H1 (cell line): ENCODE data around the gene SPOCK1. TPM values are rescaled to one million over a fixed set of nuclear protein-coding genes. Genes with fewer than 3 reads are reported as not detected.

ENCODE experiments used
- CTCF ChIA-PET: fragments of 300-600 bp; sonication (Branson Sonifier 250); formaldehyde crosslinking; loops from one replicate; lab custom pipeline; 2021; ENCODE audit not compliant: partially characterized antibody; lab: Charles Lee
- POLR2A ChIA-PET: fragments of 300-600 bp; sonication (Branson Sonifier 250); formaldehyde crosslinking; loops from one replicate; lab custom pipeline; 2021; ENCODE audit warnings: inconsistent platforms; ENCODE audit not compliant: partially characterized antibody; lab: Charles Lee
- DNase-seq, 2 experiments: peaks; one replicate each; pipeline versions ENCODE4 v3.0.0 to v3.0.0-alpha.2; 2010 to 2022; ENCODE audit warnings: low spot score in 2 of 2, low read depth in 1 of 2, mixed read lengths in 1 of 2
- FAIRE-seq: peaks from 2 replicates; lab custom pipeline; 2011; peaks lifted over from hg19 to GRCh38; lab: Jason Lieb, UNC
- H2AFZ ChIP-seq: 2 replicates; pipeline ENCODE4 v1.8.1; 2012; ENCODE audit warnings: low read length, inconsistent platforms
- H2AK5ac ChIP-seq: 2 replicates; pipeline ENCODE4 v1.6.1; 2013; ENCODE audit warnings: low read depth, low read length
- H2BK120ac ChIP-seq: replicated peaks from 2 replicates; pipeline ENCODE3; 2013; ENCODE audit warnings: low read depth, low read length, inconsistent platforms
- H2BK12ac ChIP-seq: 2 replicates; pipeline ENCODE4 v1.6.1; 2013; ENCODE audit warnings: low read depth, low read length
- H2BK15ac ChIP-seq: 2 replicates; pipeline ENCODE4 v1.6.1; 2013; ENCODE audit warnings: low read length
- H2BK20ac ChIP-seq: 2 replicates; pipeline ENCODE4 v1.6.1; 2013; ENCODE audit warnings: low read length
- H2BK5ac ChIP-seq: 2 replicates; pipeline ENCODE4 v1.6.1; 2013; ENCODE audit warnings: low read depth, low read length
- H3K14ac ChIP-seq: 2 replicates; pipeline ENCODE4 v1.6.1; 2013; ENCODE audit warnings: inconsistent platforms; ENCODE audit not compliant: insufficient read length
- H3K18ac ChIP-seq: 2 replicates; pipeline ENCODE4 v1.6.1; 2013; ENCODE audit warnings: low read length; ENCODE audit errors: extremely low read depth
- H3K23ac ChIP-seq: 2 replicates; pipeline ENCODE4 v1.6.1; 2013; ENCODE audit warnings: inconsistent platforms; ENCODE audit not compliant: insufficient read length
- H3K23me2 ChIP-seq: 2 replicates; pipeline ENCODE4 v1.6.1; 2013; ENCODE audit warnings: low read depth, low read length
- H3K27ac ChIP-seq: 2 replicates; pipeline ENCODE4 v1.6.1; 2011; ENCODE audit warnings: low read depth, low read length, inconsistent platforms
- H3K27me3 ChIP-seq, 4 experiments: replicated peaks in 1 of 4; 1 replicate in 1 of 4; 2 replicates in 3 of 4; pipeline versions ENCODE4 v1.6.1 to v1.8.1; 2011 to 2013; ENCODE audit warnings: low read length in 3 of 4, mild to moderate bottlenecking in 3 of 4, inconsistent platforms in 2 of 4, mixed read lengths in 2 of 4, moderate library complexity in 1 of 4; ENCODE audit not compliant: control insufficient read depth in 3 of 4, insufficient read depth in 3 of 4; ENCODE audit errors: extremely low read depth in 1 of 4
- H3K36me3 ChIP-seq, 4 experiments: 2 replicates each; pipeline versions ENCODE4 v1.6.1 to v1.8.1; 2011 to 2013; ENCODE audit warnings: mild to moderate bottlenecking in 4 of 4, low read length in 3 of 4, moderate library complexity in 2 of 4, control low read depth in 1 of 4, inconsistent platforms in 1 of 4; ENCODE audit not compliant: insufficient read depth in 4 of 4, control insufficient read depth in 2 of 4
- H3K4ac ChIP-seq: replicated peaks from 2 replicates; pipeline ENCODE3; 2013; ENCODE audit warnings: low read length, low read depth, mixed read lengths, inconsistent platforms; ENCODE audit not compliant: insufficient read length
- H3K4me1 ChIP-seq, 4 experiments: replicated peaks in 1 of 4; 1 replicate in 1 of 4; 2 replicates in 3 of 4; pipeline versions ENCODE4 v1.6.1 to v1.8.1; 2011 to 2013; ENCODE audit warnings: low read length in 3 of 4, inconsistent platforms in 2 of 4, mixed read lengths in 1 of 4; ENCODE audit not compliant: insufficient read depth in 4 of 4, control insufficient read depth in 3 of 4
- H3K4me2 ChIP-seq, 2 experiments: 2 replicates each; pipeline versions ENCODE4 v1.6.1 to v1.8.1; 2011 to 2013; ENCODE audit warnings: low read depth in 2 of 2, low read length in 2 of 2, control low read depth in 1 of 2, inconsistent platforms in 1 of 2, mild to moderate bottlenecking in 1 of 2; ENCODE audit not compliant: insufficient read depth in 1 of 2
- H3K4me3 ChIP-seq, 4 experiments: fragments of 200-600, 300-600 bp in 1 of 4; sonication (generic), shearing (Covaris generic), sonication (Bioruptor Twin) in 1 of 4; 2 replicates each; pipeline versions ENCODE4 v1.5.1 to v1.8.1; 2011 to 2016; ENCODE audit warnings: low read length in 4 of 4, low read depth in 3 of 4, control low read depth in 2 of 4, inconsistent platforms in 2 of 4, mild to moderate bottlenecking in 2 of 4, mixed read lengths in 1 of 4, moderate library complexity in 1 of 4; ENCODE audit not compliant: insufficient read depth in 2 of 4; ENCODE audit errors: extremely low read depth in 1 of 4
- H3K56ac ChIP-seq: replicated peaks from 2 replicates; pipeline ENCODE3; 2013; ENCODE audit warnings: low read depth, mild to moderate bottlenecking, mixed read lengths, low read length, inconsistent platforms; ENCODE audit not compliant: insufficient read length
- H3K79me1 ChIP-seq: 2 replicates; pipeline ENCODE4 v1.6.1; 2013; ENCODE audit warnings: low read depth, low read length, control low read depth
- H3K79me2 ChIP-seq, 2 experiments: 2 replicates each; pipeline versions ENCODE4 v1.6.1 to v1.8.1; 2012 to 2013; ENCODE audit warnings: low read length in 2 of 2, mild to moderate bottlenecking in 2 of 2, inconsistent platforms in 1 of 2; ENCODE audit not compliant: insufficient read depth in 2 of 2, control insufficient read depth in 1 of 2
- H3K9ac ChIP-seq, 4 experiments: replicated peaks in 1 of 4; 1 replicate in 1 of 4; 2 replicates in 3 of 4; pipeline versions ENCODE4 v1.6.1 to v1.8.1; 2011 to 2013; ENCODE audit warnings: low read depth in 3 of 4, low read length in 3 of 4, control low read depth in 2 of 4, mild to moderate bottlenecking in 2 of 4, moderate library complexity in 2 of 4, inconsistent platforms in 1 of 4; ENCODE audit errors: extremely low read depth in 1 of 4
- H3K9me3 ChIP-seq, 2 experiments: 2 replicates each; pipeline versions ENCODE4 v1.6.1 to v1.8.1; 2012 to 2013; ENCODE audit warnings: mild to moderate bottlenecking in 2 of 2, moderate library complexity in 2 of 2, control low read depth in 1 of 2, inconsistent platforms in 1 of 2, low read depth in 1 of 2, low read length in 1 of 2, mixed read lengths in 1 of 2; ENCODE audit not compliant: insufficient read depth in 2 of 2
- H4K20me1 ChIP-seq, 2 experiments: replicated peaks in 1 of 2; 2 replicates each; pipeline versions ENCODE3 to v1.8.1; 2011 to 2013; ENCODE audit warnings: inconsistent platforms in 2 of 2, low read length in 2 of 2, mild to moderate bottlenecking in 1 of 2; ENCODE audit not compliant: insufficient read depth in 2 of 2, control insufficient read depth in 1 of 2
- H4K5ac ChIP-seq: 2 replicates; pipeline ENCODE4 v1.6.1; 2013; ENCODE audit warnings: low read length, low read depth, mixed read lengths, inconsistent platforms; ENCODE audit not compliant: insufficient read length
- H4K8ac ChIP-seq: 2 replicates; pipeline ENCODE4 v1.8.0; 2013; ENCODE audit warnings: mild to moderate bottlenecking, moderate library complexity, low read length, inconsistent platforms; ENCODE audit not compliant: insufficient read depth; ENCODE audit errors: extremely low read depth
- H4K91ac ChIP-seq: replicated peaks from 2 replicates; pipeline ENCODE3; 2013; ENCODE audit warnings: low read length, mixed read lengths, inconsistent platforms; ENCODE audit not compliant: insufficient read length
- CREB1 ChIP-seq: IDR thresholded peaks from 2 replicates; pipeline ENCODE4 v1.6.1; 2012; ENCODE audit warnings: inconsistent platforms
- CTBP2 ChIP-seq: IDR thresholded peaks from 2 replicates; pipeline ENCODE4 v1.7.0; 2011; ENCODE audit warnings: borderline replicate concordance, mild to moderate bottlenecking, moderate library complexity, mixed read lengths, low read length; ENCODE audit not compliant: insufficient read depth, insufficient read length
- JUN ChIP-seq: IDR thresholded peaks from 2 replicates; pipeline ENCODE4 v1.6.1; 2011; ENCODE audit warnings: low read depth, mild to moderate bottlenecking, improper control_type of control experiment, low read length
- MAX ChIP-seq: IDR thresholded peaks from 2 replicates; pipeline ENCODE4 v1.6.1; 2012; ENCODE audit warnings: inconsistent platforms
- POU5F1 ChIP-seq: IDR thresholded peaks from 2 replicates; pipeline ENCODE4 v1.6.1; 2011; ENCODE audit warnings: low read depth, mild to moderate bottlenecking, low read length, moderate library complexity
- TAF1 ChIP-seq: IDR thresholded peaks from 2 replicates; pipeline ENCODE4 v1.6.1; 2011; ENCODE audit warnings: mild to moderate bottlenecking, low read depth, low read length
- TCF12 ChIP-seq: IDR thresholded peaks from 2 replicates; pipeline ENCODE4 v1.6.1; 2011; ENCODE audit warnings: low read depth, mild to moderate bottlenecking, low read length
- WGBS, 2 experiments: shearing (Covaris generic) in 1 of 2; methylation state at CpG; one replicate each; pipeline versions ENCODE4 v1.1.6 to v1.1.7; 2013 to 2015; ENCODE audit warnings: low lambda C conversion rate in 2 of 2, mixed read lengths in 2 of 2, inconsistent platforms in 1 of 2, low coverage in 1 of 2, missing lambda C conversion rate in 1 of 2; ENCODE audit not compliant: insufficient replicate concordance in 2 of 2, insufficient coverage in 1 of 2, insufficient read length in 1 of 2; ENCODE audit errors: extremely low coverage in 1 of 2, missing lambda C conversion rate in 1 of 2; 5-methylcytosine and 5-hydroxymethylcytosine counted together
- polyA plus RNA-seq, 7 experiments: library from polyadenylated mRNA; depleted of rRNA in 3 of 7; stranded (reverse) in 5 of 7; unstranded in 2 of 7; fragments of >200 nt in 5 of 7; fragments of 200-250 nt in 2 of 7; gene quantifications; 1 replicate in 5 of 7; 2 replicates in 1 of 7; 4 replicates in 1 of 7; pipeline versions ENCODE4 v1.2.1 to v1.2.3, GENCODE V29; 2011 to 2013; ENCODE audit warnings: missing spikeins in 2 of 7, mixed read lengths in 2 of 7
- total RNA-seq: library from RNA; stranded (reverse); fragmentation: NEBNext Ultra II Directional; extraction: Animal tissue kit (Norgen Biotek cat#: 25700); gene quantifications from 2 replicates; pipeline ENCODE4 v1.2.1, GENCODE V29; 2021
- TF ChIP-seq, protein P1 (sequence below): IDR thresholded peaks from 2 replicates; pipeline ENCODE4 v1.6.1; 2011; ENCODE audit warnings: low read length, improper control_type of control experiment

Gene SPOCK1
- total and polyA plus RNA-seq, 2 of the 8 experiments (the other 6 are each of a cell fraction or from before 2014, with no cell fraction given), result 6.9 to 18.1 TPM

- TF ChIP-seq TCF12 (no peak), TAF1 (no peak), JUN (no peak), MAX (no peak), CREB1 (no peak), CTBP2 (no peak), POU5F1 (no peak)
- TF ChIP-seq, protein P1, sequence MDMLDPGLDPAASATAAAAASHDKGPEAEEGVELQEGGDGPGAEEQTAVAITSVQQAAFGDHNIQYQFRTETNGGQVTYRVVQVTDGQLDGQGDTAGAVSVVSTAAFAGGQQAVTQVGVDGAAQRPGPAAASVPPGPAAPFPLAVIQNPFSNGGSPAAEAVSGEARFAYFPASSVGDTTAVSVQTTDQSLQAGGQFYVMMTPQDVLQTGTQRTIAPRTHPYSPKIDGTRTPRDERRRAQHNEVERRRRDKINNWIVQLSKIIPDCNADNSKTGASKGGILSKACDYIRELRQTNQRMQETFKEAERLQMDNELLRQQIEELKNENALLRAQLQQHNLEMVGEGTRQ, result no peak
- H3K27me3 ChIP-seq, result peaks cover 0 to 1% (median 0%) of the 10 kb centered on the region in 4 experiments; a peak in 1 of 7 replicates
- DNase-seq, result no peak
- no peaks in the 10 kb centered on the region for H3K79me1 ChIP-seq
- no peak overlapping the region for H2BK15ac ChIP-seq
- H3K4me2 ChIP-seq, result no peak overlapping the region
- no peak overlapping the region for H3K9ac ChIP-seq
- no peaks in the 10 kb centered on the region for H4K20me1 ChIP-seq
- H3K56ac ChIP-seq, result no peak overlapping the region
- no peak overlapping the region for H2BK12ac ChIP-seq
- no peak overlapping the region for H3K18ac ChIP-seq
- no peak overlapping the region for H4K91ac ChIP-seq
- no peak overlapping the region for H3K4me3 ChIP-seq
- no peak overlapping the region for H2AK5ac ChIP-seq
- no peak overlapping the region for H3K14ac ChIP-seq
- no peak overlapping the region for H3K4ac ChIP-seq
- peaks cover 2% of the 10 kb centered on the region; the same call in 1 of the 2 replicates for H3K23me2 ChIP-seq
- no peaks in the 10 kb centered on the region for H3K36me3 ChIP-seq
- FAIRE-seq, result no peak
- WGBS, 2 experiments, result 91% methylated on average over 7 of the region's 7 CpGs; no CpG with 5 or more reads in 1 of the 2 experiments
- H2BK5ac ChIP-seq, result no peak overlapping the region
- ChIA-PET POLR2A (no interaction called here), CTCF (interaction anchor here (2.1 kb wide), 1 partner anchor 8 kb away, joined by 5 read pairs; no protein-coding TSS in a partner anchor)
- no peak overlapping the region for H2AFZ ChIP-seq
- H3K79me2 ChIP-seq, result no peaks in the 10 kb centered on the region
- no peak overlapping the region for H2BK120ac ChIP-seq
- H3K23ac ChIP-seq, result no peak overlapping the region
- peaks cover 0 to 5% (median 2%) of the 10 kb centered on the region in 4 experiments; a peak in 3 of 7 replicates for H3K4me1 ChIP-seq
- H4K5ac ChIP-seq, result no peak overlapping the region
- H4K8ac ChIP-seq, result no peak overlapping the region
- H2BK20ac ChIP-seq, result no peak overlapping the region
- H3K27ac ChIP-seq, result no peak overlapping the region
- no peaks in the 10 kb centered on the region for H3K9me3 ChIP-seq
Measured at GRCh38 chr5:137134920-137135532, 364.1 kb downstream of the SPOCK1 start.
